ENCODE measurements around the gene INPP4A. TPM values are rescaled to one million over a fixed set of nuclear protein-coding genes. Genes with fewer than 3 reads are reported as not detected.

The INPP4A gene
- total and polyA plus RNA-seq, 12 donors = 3.8 to 31.2 (median 21.1) TPM

DNA sequence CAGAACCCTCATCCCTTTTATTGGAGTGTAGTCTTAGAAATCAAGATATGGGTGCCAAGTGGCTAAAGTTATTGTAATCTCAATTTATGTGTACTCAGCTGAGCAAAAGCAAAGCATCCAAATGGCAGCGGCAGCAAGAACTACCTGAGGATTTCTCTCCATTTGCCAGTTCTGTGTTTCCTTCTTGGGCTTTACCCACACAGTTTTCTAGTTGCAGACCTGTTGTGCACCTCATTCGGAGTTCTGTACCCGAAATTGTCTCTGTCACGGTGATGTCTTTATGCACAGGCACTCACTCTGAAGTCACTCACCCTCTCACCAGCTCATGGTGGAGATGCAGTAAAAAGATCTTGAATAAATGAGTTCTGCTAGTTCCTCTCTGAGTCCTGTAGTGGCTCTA lies 43.6 kb downstream of the INPP4A start:
- WGBS, 2 donors = 93 to 97% methylated on average over 4 of the region's 4 CpGs
- Histone ChIP-seq H3K36me3 (peaks cover 0 to 4% (median 0%) of the 10 kb centered on the region in 9 donors), H3K27ac (peak overlapping the region in 2 of 10 donors; percentile 52 to 62), H3K4me3 (no peak overlapping the region), H3K4me1 (peaks cover 6 to 95% (median 78%) of the 10 kb centered on the region in 9 donors), H3K9me3 (no peaks in the 10 kb centered on the region), H3K27me3 (no peaks in the 10 kb centered on the region)
- TF ChIP-seq, protein P1, sequence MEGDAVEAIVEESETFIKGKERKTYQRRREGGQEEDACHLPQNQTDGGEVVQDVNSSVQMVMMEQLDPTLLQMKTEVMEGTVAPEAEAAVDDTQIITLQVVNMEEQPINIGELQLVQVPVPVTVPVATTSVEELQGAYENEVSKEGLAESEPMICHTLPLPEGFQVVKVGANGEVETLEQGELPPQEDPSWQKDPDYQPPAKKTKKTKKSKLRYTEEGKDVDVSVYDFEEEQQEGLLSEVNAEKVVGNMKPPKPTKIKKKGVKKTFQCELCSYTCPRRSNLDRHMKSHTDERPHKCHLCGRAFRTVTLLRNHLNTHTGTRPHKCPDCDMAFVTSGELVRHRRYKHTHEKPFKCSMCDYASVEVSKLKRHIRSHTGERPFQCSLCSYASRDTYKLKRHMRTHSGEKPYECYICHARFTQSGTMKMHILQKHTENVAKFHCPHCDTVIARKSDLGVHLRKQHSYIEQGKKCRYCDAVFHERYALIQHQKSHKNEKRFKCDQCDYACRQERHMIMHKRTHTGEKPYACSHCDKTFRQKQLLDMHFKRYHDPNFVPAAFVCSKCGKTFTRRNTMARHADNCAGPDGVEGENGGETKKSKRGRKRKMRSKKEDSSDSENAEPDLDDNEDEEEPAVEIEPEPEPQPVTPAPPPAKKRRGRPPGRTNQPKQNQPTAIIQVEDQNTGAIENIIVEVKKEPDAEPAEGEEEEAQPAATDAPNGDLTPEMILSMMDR (IDR thresholded peaks at IDR 0.05) = peak in 1 of 9 donors; percentile 5
- intact Hi-C loops (cut with DNase I) = loop anchor here in 1 of 10 donors (5.0 kb wide), 1 partner anchor 41 kb away; no protein-coding TSS in a partner anchor
- ATAC-seq (no peak), DNase-seq (no peak)

DNA sequence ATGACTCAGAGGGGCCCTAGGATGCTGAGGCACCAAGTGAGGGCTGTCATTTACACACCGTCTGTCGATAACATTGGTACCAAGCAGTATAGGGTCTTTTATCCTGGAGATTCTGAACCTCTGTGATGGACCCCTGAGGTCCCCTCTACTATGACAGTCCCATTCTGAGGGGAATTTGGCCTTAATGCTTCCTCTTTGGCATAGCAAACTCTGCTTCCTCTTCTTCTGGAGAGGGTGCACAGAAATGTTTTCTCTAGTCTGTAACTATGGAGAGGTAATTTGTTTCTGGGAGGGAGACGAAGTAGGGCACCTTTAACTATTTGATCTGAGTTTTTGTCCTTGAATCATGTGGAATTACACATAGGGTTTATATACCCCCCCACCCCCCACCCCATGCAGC lies 44.8 kb downstream of the INPP4A start:
- Histone ChIP-seq H3K27ac (no peak overlapping the region), H3K27me3 (no peaks in the 10 kb centered on the region), H3K9me3 (no peaks in the 10 kb centered on the region), H3K4me3 (no peak overlapping the region), H3K36me3 (peaks cover 0 to 4% (median 0%) of the 10 kb centered on the region in 9 donors), H3K4me1 (peaks cover 6 to 96% (median 76%) of the 10 kb centered on the region in 9 donors)
- intact Hi-C loops (cut with DNase I) = loop anchor here in 1 of 10 donors (5.0 kb wide), 1 partner anchor 42 kb away; no protein-coding TSS in a partner anchor
- DNase-seq (no peak), ATAC-seq (no peak)
- TF ChIP-seq, protein P1 (IDR thresholded peaks at IDR 0.05) = no peak
- 91 to 94% methylated on average over 3 of the region's 3 CpGs for WGBS, 2 donors

GRCh38 chr2:98489971-98490962 lies 45.6 kb downstream of the INPP4A start:
- H3K4me1 ChIP-seq = peaks cover 6 to 96% (median 68%) of the 10 kb centered on the region in 9 donors
- 87% methylated on average over 14 of the region's 14 CpGs for WGBS, 2 donors
- H3K4me3 ChIP-seq = no peak overlapping the region
- intact Hi-C loops (cut with DNase I) = loop anchor here in 2 of 10 donors (5.0 kb wide), 2 partner anchors 33 to 43 kb away; no protein-coding TSS in a partner anchor
- no peaks in the 10 kb centered on the region for H3K27me3 ChIP-seq
- no peaks in the 10 kb centered on the region for H3K9me3 ChIP-seq
- peaks cover 0 to 4% (median 0%) of the 10 kb centered on the region in 9 donors for H3K36me3 ChIP-seq
- DNase-seq = no peak
- no peak for ATAC-seq
- TF ChIP-seq, protein P1 (IDR thresholded peaks at IDR 0.05) = no peak
- H3K27ac ChIP-seq = peak overlapping the region in 3 of 10 donors; percentile 26 to 64 (median 61)

DNA sequence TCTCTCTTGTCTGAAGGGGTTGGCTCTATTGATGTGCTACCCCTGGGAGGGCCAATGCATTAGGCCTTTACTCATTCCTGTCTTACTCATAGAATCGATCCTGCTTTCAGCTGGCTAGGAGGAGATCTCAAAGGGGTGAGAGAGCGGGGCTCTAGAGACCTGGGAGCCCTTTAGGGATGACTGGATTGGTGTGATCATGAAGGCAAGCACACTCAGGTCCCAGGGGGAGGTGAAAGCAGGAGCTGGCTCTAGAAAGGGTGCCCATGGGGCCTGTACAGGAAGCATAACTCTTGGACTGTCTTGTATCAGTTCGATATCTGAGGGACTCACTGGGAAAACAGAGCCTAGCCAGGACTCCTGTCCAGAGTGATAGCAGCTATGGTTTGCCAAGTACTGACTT lies 47.8 kb downstream of the INPP4A start:
- no peak for DNase-seq
- Histone ChIP-seq H3K27me3 (no peaks in the 10 kb centered on the region), H3K4me1 (peaks cover 3 to 92% (median 57%) of the 10 kb centered on the region in 9 donors), H3K36me3 (peaks cover 0 to 4% (median 0%) of the 10 kb centered on the region in 9 donors), H3K4me3 (no peak overlapping the region), H3K27ac (peak overlapping the region in 2 of 10 donors; percentile 2 to 64), H3K9me3 (peaks cover 0 to 15% (median 0%) of the 10 kb centered on the region in 11 donors)
- intact Hi-C loops (cut with DNase I) = loop anchor here in 1 of 10 donors (5.0 kb wide), 1 partner anchor 35 kb away; no protein-coding TSS in a partner anchor
- ATAC-seq = peak in 3 of 8 donors; percentile 5 to 28 (median 5)
- WGBS, 2 donors = 59 to 61% methylated on average over 3 of the region's 3 CpGs
- TF ChIP-seq, protein P1 (IDR thresholded peaks at IDR 0.05) = no peak
